B cell (primary cell): ENCODE data around the gene CACNA2D3. TPM values are rescaled to one million over a fixed set of nuclear protein-coding genes. Genes with fewer than 3 reads are reported as not detected.

Source experiments
- ATAC-seq: fragments of 200-7000 bp; cut with Tn5 transposase; one replicate; pipeline ENCODE4 v1.10.0; 2021; ENCODE audit warnings: low read depth, mild to moderate bottlenecking, moderate number of reproducible peaks, moderate library complexity
- CTCF ChIA-PET: fragments of 350-600 bp; sonication (Branson Sonifier 250); formaldehyde crosslinking; loops from one replicate; lab custom pipeline; 2021; ENCODE audit warnings: antibody characterized with exemption, inconsistent platforms; lab: Charles Lee
- POLR2A ChIA-PET: fragments of 350-600 bp; sonication (Branson Sonifier 250); formaldehyde crosslinking; loops from one replicate; lab custom pipeline; 2021; ENCODE audit warnings: antibody characterized with exemption; lab: Charles Lee
- DNase-seq: peaks from one replicate; pipeline ENCODE4 v3.0.0; 2013
- H2AFZ ChIP-seq: 2 replicates; pipeline ENCODE4 v1.6.1; 2012; ENCODE audit warnings: mild to moderate bottlenecking, low read depth, low read length; ENCODE audit not compliant: insufficient read depth, poor library complexity, severe bottlenecking
- H3K27ac ChIP-seq, 2 donors: 1 replicate in 1 of 2; 2 replicates in 1 of 2; pipeline ENCODE4 v1.5.1; 2012 to 2013; ENCODE audit warnings: low read length in 2 of 2, mild to moderate bottlenecking in 2 of 2, moderate library complexity in 1 of 2
- H3K27me3 ChIP-seq, 4 experiments: fragments of 200-600 bp in 1 of 4; sonication (generic) in 1 of 4; replicated peaks in 1 of 4; 1 replicate in 2 of 4; 2 replicates in 2 of 4; pipeline versions ENCODE4 v1.6.1 to v1.7.0; 2013 to 2016; ENCODE audit warnings: low read length in 3 of 4, mild to moderate bottlenecking in 2 of 4, mixed read lengths in 1 of 4, moderate library complexity in 1 of 4; ENCODE audit not compliant: insufficient read depth in 4 of 4, control insufficient read depth in 3 of 4; ENCODE audit errors: control extremely low read depth in 1 of 4
- H3K36me3 ChIP-seq, 2 experiments: replicated peaks in 1 of 2; 1 replicate in 1 of 2; 2 replicates in 1 of 2; pipeline versions ENCODE4 v1.6.1 to v1.7.1; 2013; ENCODE audit warnings: low read length in 1 of 2; ENCODE audit not compliant: insufficient read depth in 2 of 2, control insufficient read depth in 1 of 2; ENCODE audit errors: control extremely low read depth in 1 of 2, extremely low read depth in 1 of 2
- H3K4me1 ChIP-seq, 2 donors: fragments of 200-600 bp in 1 of 2; sonication (generic) in 1 of 2; 1 replicate in 1 of 2; 2 replicates in 1 of 2; pipeline versions ENCODE4 v1.5.1 to v1.6.1; 2013 to 2017; ENCODE audit warnings: low read length in 2 of 2; ENCODE audit not compliant: control insufficient read depth in 2 of 2, insufficient read depth in 2 of 2
- H3K4me2 ChIP-seq: replicated peaks from 2 replicates; pipeline ENCODE3; 2012; ENCODE audit warnings: mild to moderate bottlenecking, low read depth, low read length; ENCODE audit not compliant: poor library complexity, severe bottlenecking
- H3K4me3 ChIP-seq, 5 experiments: fragments of 200-600 bp in 1 of 5; sonication (generic) in 1 of 5; 1 replicate in 3 of 5; 2 replicates in 2 of 5; pipeline versions ENCODE4 v1.5.1 to v1.7.0; 2011 to 2016; ENCODE audit warnings: low read length in 4 of 5, mild to moderate bottlenecking in 4 of 5, low read depth in 2 of 5, control low read depth in 1 of 5, moderate library complexity in 1 of 5; ENCODE audit not compliant: insufficient read depth in 1 of 5; ENCODE audit errors: control extremely low read depth in 1 of 5, extremely low read depth in 1 of 5
- H3K79me2 ChIP-seq: fragments of 200-600 bp; sonication (generic); one replicate; pipeline ENCODE4 v1.6.0; 2016; ENCODE audit warnings: low read length; ENCODE audit not compliant: control insufficient read depth, insufficient read depth
- H3K9ac ChIP-seq: fragments of 200-600 bp; sonication (generic); 2 replicates; pipeline ENCODE4 v1.6.1; 2017; ENCODE audit warnings: mild to moderate bottlenecking, low read length, moderate library complexity
- H3K9me3 ChIP-seq, 3 donors: one replicate each; pipeline versions ENCODE4 v1.6.1 to v1.7.1; 2013; ENCODE audit warnings: low read length in 2 of 3; ENCODE audit not compliant: control insufficient read depth in 2 of 3, insufficient read depth in 1 of 3; ENCODE audit errors: control extremely low read depth in 1 of 3
- H4K20me1 ChIP-seq: 2 replicates; pipeline ENCODE4 v1.6.0; 2012; ENCODE audit warnings: mild to moderate bottlenecking, low read length; ENCODE audit not compliant: insufficient read depth, control insufficient read depth, poor library complexity, severe bottlenecking
- H3K27ac Mint-ChIP-seq: one replicate; pipeline ENCODE4 v1.8.0; 2021; ENCODE audit warnings: mixed read lengths
- H3K27me3 Mint-ChIP-seq: one replicate; pipeline ENCODE4 v1.8.0; 2021; ENCODE audit warnings: mixed read lengths
- H3K4me1 Mint-ChIP-seq: one replicate; pipeline ENCODE4 v1.8.0; 2021; ENCODE audit warnings: mixed read lengths
- H3K4me3 Mint-ChIP-seq: one replicate; pipeline ENCODE4 v1.8.0; 2021; ENCODE audit warnings: mixed read lengths
- H3K9me3 Mint-ChIP-seq: one replicate; pipeline ENCODE4 v1.8.0; 2022; ENCODE audit warnings: mixed read lengths; ENCODE audit not compliant: insufficient read depth
- EZH2 ChIP-seq: IDR thresholded peaks from 2 replicates; pipeline ENCODE4 v1.6.1; 2012; ENCODE audit warnings: borderline replicate concordance, low read depth, mild to moderate bottlenecking, moderate library complexity, low read length; ENCODE audit not compliant: insufficient read depth, poor library complexity, severe bottlenecking
- WGBS: methylation state at CpG from one replicate; pipeline ENCODE4 v1.1.5; 2013; ENCODE audit warnings: missing lambda C conversion rate; ENCODE audit not compliant: insufficient coverage; 5-methylcytosine and 5-hydroxymethylcytosine counted together
- intact Hi-C: fragments of 100-400 bp; cut with micrococcal nuclease; formaldehyde crosslinking; loops from one replicate; pipeline ENCODE4 v1.10.0; 2022
- polyA plus RNA-seq: library from polyadenylated mRNA; depleted of rRNA; stranded (reverse); fragments of >200 nt; gene quantifications from 2 replicates; pipeline ENCODE4 v1.2.3, GENCODE V29; 2012
- total RNA-seq, 2 donors: library from RNA; stranded (reverse); fragments of 120-200 nt in 1 of 2; gene quantifications; 1 replicate in 1 of 2; 2 replicates in 1 of 2; pipeline versions ENCODE4 v1.2.3 to v1.2.4, GENCODE V29; 2013 to 2022
- TF ChIP-seq, protein P1 (sequence below): fragments of 200-600 bp; IDR thresholded peaks from one replicate; pipeline ENCODE4 v1.8.0; 2022; ENCODE audit warnings: antibody characterized with exemption, mild to moderate bottlenecking

The CACNA2D3 gene
- total and polyA plus RNA-seq, 2 donors (not counting 1 experiment from before 2014, with no cell fraction given) = not detected

DNA sequence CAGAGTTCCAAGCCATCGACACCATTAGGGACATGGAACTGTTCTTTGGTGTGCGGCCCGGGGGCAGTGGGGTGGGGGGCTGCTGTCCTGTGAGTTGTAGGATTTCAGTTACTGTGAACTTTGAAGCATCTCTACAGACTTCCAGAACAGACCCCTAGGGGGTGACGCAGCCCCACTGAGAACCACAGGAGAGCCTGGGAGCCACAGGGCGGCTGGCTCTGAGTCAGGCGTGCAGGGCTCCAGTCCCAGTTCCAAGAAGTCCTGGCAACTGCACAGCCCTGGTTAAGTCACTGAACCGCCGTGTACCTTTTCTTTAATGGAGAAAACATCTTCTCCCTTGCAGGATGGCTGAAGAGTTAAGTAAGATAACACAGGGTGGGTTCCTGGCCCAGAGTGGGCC, 829.1 kb downstream of the CACNA2D3 start:
- Histone ChIP-seq H3K27me3 (no peaks in the 10 kb centered on the region), H3K27ac (no peak overlapping the region), H3K4me3 (no peak overlapping the region), H3K9me3 (peaks cover 0 to 4% (median 0%) of the 10 kb centered on the region in 3 donors), H3K79me2 (no peaks in the 10 kb centered on the region), H2AFZ (no peak overlapping the region), H3K9ac (no peak overlapping the region), H3K36me3 (no peaks in the 10 kb centered on the region), H3K4me2 (no peak overlapping the region), H3K4me1 (no peaks in the 10 kb centered on the region), H4K20me1 (no peaks in the 10 kb centered on the region)
- no peaks in the 10 kb centered on the region for H3K27me3 Mint-ChIP-seq
- no peaks in the 10 kb centered on the region for H3K4me1 Mint-ChIP-seq
- ChIA-PET CTCF (no interaction called here), POLR2A (no interaction called here)
- H3K27ac Mint-ChIP-seq = no peak overlapping the region
- no peak for ATAC-seq
- no peak for TF ChIP-seq EZH2
- TF ChIP-seq, protein P1, sequence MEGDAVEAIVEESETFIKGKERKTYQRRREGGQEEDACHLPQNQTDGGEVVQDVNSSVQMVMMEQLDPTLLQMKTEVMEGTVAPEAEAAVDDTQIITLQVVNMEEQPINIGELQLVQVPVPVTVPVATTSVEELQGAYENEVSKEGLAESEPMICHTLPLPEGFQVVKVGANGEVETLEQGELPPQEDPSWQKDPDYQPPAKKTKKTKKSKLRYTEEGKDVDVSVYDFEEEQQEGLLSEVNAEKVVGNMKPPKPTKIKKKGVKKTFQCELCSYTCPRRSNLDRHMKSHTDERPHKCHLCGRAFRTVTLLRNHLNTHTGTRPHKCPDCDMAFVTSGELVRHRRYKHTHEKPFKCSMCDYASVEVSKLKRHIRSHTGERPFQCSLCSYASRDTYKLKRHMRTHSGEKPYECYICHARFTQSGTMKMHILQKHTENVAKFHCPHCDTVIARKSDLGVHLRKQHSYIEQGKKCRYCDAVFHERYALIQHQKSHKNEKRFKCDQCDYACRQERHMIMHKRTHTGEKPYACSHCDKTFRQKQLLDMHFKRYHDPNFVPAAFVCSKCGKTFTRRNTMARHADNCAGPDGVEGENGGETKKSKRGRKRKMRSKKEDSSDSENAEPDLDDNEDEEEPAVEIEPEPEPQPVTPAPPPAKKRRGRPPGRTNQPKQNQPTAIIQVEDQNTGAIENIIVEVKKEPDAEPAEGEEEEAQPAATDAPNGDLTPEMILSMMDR = no peak
- intact Hi-C loops = no loop called here
- no peak overlapping the region for H3K4me3 Mint-ChIP-seq
- no peak for DNase-seq
- 100% methylated on average over 4 of the region's 8 CpGs for WGBS
- H3K9me3 Mint-ChIP-seq = no peaks in the 10 kb centered on the region

DNA sequence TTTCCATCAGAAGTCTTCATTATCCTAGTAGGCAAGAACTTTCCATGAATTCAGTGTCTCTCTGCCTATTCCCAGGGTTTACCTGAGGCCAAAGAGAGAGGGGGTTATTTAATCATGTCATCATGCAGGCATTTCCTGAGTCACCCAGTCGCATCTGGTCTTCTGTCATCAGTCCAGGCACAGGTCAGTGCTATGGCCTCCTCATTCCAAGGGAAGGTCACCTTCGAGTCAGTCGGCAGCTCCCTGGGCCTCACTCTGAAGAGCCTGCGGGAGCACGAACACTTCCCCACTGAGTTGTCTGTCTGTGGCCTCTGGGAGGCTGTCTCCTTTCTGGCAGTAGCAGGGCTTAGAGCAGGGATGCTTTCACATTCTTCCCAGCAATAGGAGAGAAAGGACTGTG, 831.7 kb downstream of the CACNA2D3 start:
- ATAC-seq (no peak), DNase-seq (no peak)
- Histone ChIP-seq H3K36me3 (no peaks in the 10 kb centered on the region), H2AFZ (no peak overlapping the region), H4K20me1 (no peaks in the 10 kb centered on the region), H3K27me3 (no peaks in the 10 kb centered on the region), H3K4me3 (no peak overlapping the region), H3K27ac (no peak overlapping the region), H3K4me1 (no peaks in the 10 kb centered on the region), H3K9me3 (peaks cover 0 to 7% (median 0%) of the 10 kb centered on the region in 3 donors), H3K79me2 (no peaks in the 10 kb centered on the region), H3K4me2 (no peak overlapping the region), H3K9ac (no peak overlapping the region)
- no peak for TF ChIP-seq EZH2
- TF ChIP-seq, protein P1 = no peak
- WGBS = 95% methylated on average over 5 of the region's 5 CpGs
- Mint-ChIP-seq H3K4me3 (no peak overlapping the region), H3K9me3 (no peaks in the 10 kb centered on the region), H3K27ac (no peak overlapping the region), H3K4me1 (no peaks in the 10 kb centered on the region), H3K27me3 (no peaks in the 10 kb centered on the region)
- intact Hi-C loops = no loop called here
- ChIA-PET POLR2A (no interaction called here), CTCF (no interaction called here)
